ENCODE results near the gene C1QTNF9.
A peak's percentile ranks its signal among the peaks of the same experiment; 100 is the strongest.
"Not testable (repeated sequence)": the region's sequence is repeated elsewhere in the genome, so short reads cannot be mapped to it uniquely, and the experiment has no call there.

C1QTNF9 gene

GRCh38 chr13:24309300-24309699 lies at the start of gene C1QTNF9:
C1QTNF9 (plus strand) TSS chr13:24309580; CDS start chr13:24316004, 6,424 bp downstream.
- not testable (repeated sequence) for DNase-seq

- no peak for DNase-seq
These were observed 47.8 kb upstream of the C1QTNF9 start for GRCh38 chr13:24261566-24261965.

- no peak for DNase-seq
These were observed 45.7 kb upstream of the C1QTNF9 start for GRCh38 chr13:24263632-24264031.

GRCh38 chr13:24264976-24265375 lies 44.4 kb upstream of the C1QTNF9 start:
- DNase-seq, result no peak

- DNase-seq, result no peak
These were observed 43.9 kb upstream of the C1QTNF9 start for GRCh38 chr13:24265453-24265852.

- DNase-seq, result no peak
These were observed 42.1 kb upstream of the C1QTNF9 start for GRCh38 chr13:24267274-24267673.

- no peak for DNase-seq
These were observed 41.6 kb upstream of the C1QTNF9 start for GRCh38 chr13:24267801-24268200.

- DNase-seq, result no peak
These were observed 39.6 kb upstream of the C1QTNF9 start for GRCh38 chr13:24269821-24270220.

GRCh38 chr13:24270639-24271141 lies 38.7 kb upstream of the C1QTNF9 start:
- no peak for DNase-seq

- no peak for DNase-seq
These were observed 38.2 kb upstream of the C1QTNF9 start for GRCh38 chr13:24271231-24271600.

GRCh38 chr13:24271601-24272451 lies 37.6 kb upstream of the C1QTNF9 start:
- peak; percentile 18 for DNase-seq

- no peak for DNase-seq
These were observed 36.8 kb upstream of the C1QTNF9 start for GRCh38 chr13:24272452-24273161.

GRCh38 chr13:24273926-24274325 lies 35.5 kb upstream of the C1QTNF9 start:
- no peak for DNase-seq

- DNase-seq, result no peak
These were observed 34.8 kb upstream of the C1QTNF9 start for GRCh38 chr13:24274452-24275021.

GRCh38 chr13:24275041-24275440 lies 34.3 kb upstream of the C1QTNF9 start:
- DNase-seq, result no peak

GRCh38 chr13:24276306-24276705 lies 33.1 kb upstream of the C1QTNF9 start:
- no peak for DNase-seq

GRCh38 chr13:24276861-24277260 lies 32.5 kb upstream of the C1QTNF9 start:
- DNase-seq, result no peak

GRCh38 chr13:24277761-24278160 lies 31.6 kb upstream of the C1QTNF9 start:
- DNase-seq, result no peak

- no peak for DNase-seq
These were observed 29.9 kb upstream of the C1QTNF9 start for GRCh38 chr13:24279327-24280110.

GRCh38 chr13:24280720-24281119 lies 28.7 kb upstream of the C1QTNF9 start:
- DNase-seq, result no peak

GRCh38 chr13:24281188-24282008 lies 28.0 kb upstream of the C1QTNF9 start:
- no peak for DNase-seq

- DNase-seq, result no peak
These were observed 27.1 kb upstream of the C1QTNF9 start for GRCh38 chr13:24282256-24282655.
